Type B pancreatic cell (in vitro differentiated cells): ENCODE measurements around the gene GLYAT. TPM values are rescaled to one million over a fixed set of nuclear protein-coding genes. Genes with fewer than 3 reads are reported as not detected.

Source experiments
- DNase-seq: peaks from one replicate; pipeline ENCODE4 v3.0.0; 2021; ENCODE audit warnings: mixed read lengths; ENCODE audit not compliant: unreplicated experiment; ENCODE audit errors: extremely low spot score
- H3K27ac Mint-ChIP-seq: 2 replicates; pipeline ENCODE4 v1.8.0; 2021; ENCODE audit warnings: mild to moderate bottlenecking, mixed read lengths
- H3K27me3 Mint-ChIP-seq: 2 replicates; pipeline ENCODE4 v1.8.0; 2021; ENCODE audit warnings: mixed read lengths
- H3K36me3 Mint-ChIP-seq: 2 replicates; pipeline ENCODE4 v1.8.0; 2021; ENCODE audit warnings: mixed read lengths
- H3K4me1 Mint-ChIP-seq: one replicate; pipeline ENCODE4 v1.8.0; 2021; ENCODE audit warnings: mixed read lengths; ENCODE audit not compliant: unreplicated experiment
- H3K4me3 Mint-ChIP-seq: 2 replicates; pipeline ENCODE4 v1.8.0; 2021; ENCODE audit warnings: mild to moderate bottlenecking, mixed read lengths
- H3K9me3 Mint-ChIP-seq: 2 replicates; pipeline ENCODE4 v1.8.0; 2021; ENCODE audit warnings: mixed read lengths
- CTCF ChIP-seq: fragments of 200-600 bp; sonication (generic); conservative IDR thresholded peaks from 2 replicates; pipeline ENCODE4 v1.5.0; 2021; ENCODE audit warnings: antibody characterized with exemption, mild to moderate bottlenecking
- long read RNA-seq: library from polyadenylated mRNA; unstranded; transcript quantifications from one replicate; pipeline ENCODE4 v2.0.0, GENCODE V29; 2020
- total RNA-seq: library from RNA; stranded (reverse); gene quantifications from 2 replicates; pipeline ENCODE4 v1.2.1, GENCODE V29; 2021; ENCODE audit warnings: low replicate concordance

The GLYAT gene, protein sequence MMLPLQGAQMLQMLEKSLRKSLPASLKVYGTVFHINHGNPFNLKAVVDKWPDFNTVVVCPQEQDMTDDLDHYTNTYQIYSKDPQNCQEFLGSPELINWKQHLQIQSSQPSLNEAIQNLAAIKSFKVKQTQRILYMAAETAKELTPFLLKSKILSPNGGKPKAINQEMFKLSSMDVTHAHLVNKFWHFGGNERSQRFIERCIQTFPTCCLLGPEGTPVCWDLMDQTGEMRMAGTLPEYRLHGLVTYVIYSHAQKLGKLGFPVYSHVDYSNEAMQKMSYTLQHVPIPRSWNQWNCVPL
- 1.6 TPM in 1 of 2 replicates, not detected in the other for total RNA-seq
- long read RNA-seq = 0 reads

DNA sequence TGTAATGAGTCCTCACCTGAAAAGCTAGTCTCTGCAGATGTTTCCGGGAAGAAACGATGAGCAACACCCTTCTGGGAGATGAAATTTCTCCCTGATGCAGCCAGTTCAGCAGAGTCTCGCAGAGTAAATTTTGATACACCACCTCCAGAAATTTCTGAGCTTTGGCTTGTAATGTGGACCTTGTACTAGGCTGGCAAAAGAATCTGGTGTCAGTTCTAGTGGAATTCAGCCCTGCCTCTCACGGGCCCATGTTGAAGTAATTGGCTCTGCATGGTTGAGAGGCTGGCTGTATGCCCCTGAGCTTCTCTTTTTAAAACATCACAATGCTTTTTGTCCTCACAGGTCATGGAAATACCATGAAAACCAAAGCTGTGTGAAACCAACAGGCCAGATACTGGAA, at the start of gene GLYAT:
GLYAT (minus strand) TSS at position 125 of the 400 bp plus-strand sequence. CDS start 7,447 bp downstream, outside the sequence.
- Mint-ChIP-seq H3K4me1 (no peaks in the 10 kb centered on the region), H3K27ac (no peak within 1 kb of the TSS), H3K36me3 (no peaks in the 10 kb centered on the region), H3K27me3 (no peaks in the 10 kb centered on the region), H3K4me3 (no peak within 1 kb of the TSS), H3K9me3 (no peaks in the 10 kb centered on the region)
- no peak for TF ChIP-seq CTCF
- DNase-seq = no peak

GRCh38 chr11:58781345-58781744, 49.6 kb upstream of the GLYAT start:
- Mint-ChIP-seq H3K9me3 (peaks cover 4% of the 10 kb centered on the region), H3K36me3 (no peaks in the 10 kb centered on the region), H3K27ac (no peak overlapping the region), H3K4me1 (no peaks in the 10 kb centered on the region), H3K4me3 (no peak overlapping the region), H3K27me3 (no peaks in the 10 kb centered on the region)
- no peak for DNase-seq
- no peak for TF ChIP-seq CTCF

DNA sequence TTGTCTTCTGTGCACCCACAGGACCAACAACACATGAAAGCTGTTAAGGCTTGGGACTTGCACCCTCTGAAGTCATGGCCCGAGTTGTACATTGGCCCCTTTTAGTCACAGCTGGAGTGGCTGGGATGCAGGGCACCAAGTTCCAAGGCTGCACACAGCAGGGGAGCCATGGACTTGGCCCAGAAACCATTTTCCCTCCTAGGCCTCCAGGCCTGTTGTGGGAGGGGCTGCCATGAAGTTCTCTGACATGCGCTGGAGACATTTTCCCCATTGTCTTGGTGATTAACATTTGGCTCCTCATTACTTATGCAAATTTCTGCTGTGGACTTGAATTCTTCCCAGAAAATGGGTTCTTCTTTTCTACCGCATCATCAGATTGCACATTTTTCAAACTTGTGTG, 48.8 kb upstream of the GLYAT start:
- Mint-ChIP-seq H3K9me3 (peaks cover 4% of the 10 kb centered on the region), H3K36me3 (no peaks in the 10 kb centered on the region), H3K27ac (no peak overlapping the region), H3K4me1 (no peaks in the 10 kb centered on the region), H3K4me3 (no peak overlapping the region), H3K27me3 (no peaks in the 10 kb centered on the region)
- no peak for TF ChIP-seq CTCF
- no peak for DNase-seq

DNA sequence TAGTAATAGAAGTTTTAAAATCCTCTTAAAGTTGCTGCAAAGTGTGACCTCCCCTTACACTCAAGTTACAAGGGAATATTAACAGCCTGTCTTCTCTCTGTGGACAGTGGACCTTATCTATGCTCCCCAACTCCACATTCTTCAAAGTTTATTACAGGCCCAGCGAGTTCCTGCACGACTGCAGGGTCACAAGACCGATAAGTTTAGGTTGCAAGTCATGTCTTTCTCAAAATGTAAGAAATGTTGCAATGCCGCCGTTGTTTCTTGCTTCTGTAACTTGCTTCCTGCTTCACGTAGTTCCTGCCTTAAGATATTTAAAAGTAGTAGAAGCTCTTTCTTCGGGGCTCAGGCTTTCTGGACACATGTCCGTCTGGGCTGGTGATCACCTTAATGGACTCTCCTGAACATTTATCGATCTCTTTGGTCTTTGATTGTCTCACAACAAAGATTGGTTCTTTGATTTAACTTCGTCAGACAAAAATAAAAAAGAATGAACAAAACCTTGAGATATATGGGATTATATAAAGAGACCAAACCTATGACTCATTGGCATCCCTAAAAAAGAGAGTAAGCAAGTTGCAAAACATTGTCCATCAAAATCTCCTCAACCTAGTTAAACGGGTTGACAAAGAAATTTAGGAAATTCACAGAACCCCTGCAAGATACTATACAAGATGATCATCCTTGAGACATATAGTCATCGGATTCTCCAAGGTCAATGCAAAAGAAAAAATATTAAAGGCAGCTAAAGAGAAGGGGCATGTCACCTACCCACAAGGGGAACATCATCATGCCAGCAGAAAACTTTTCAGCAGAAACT, 45.4 kb upstream of the GLYAT start:
- Mint-ChIP-seq H3K4me3 (no peak overlapping the region), H3K9me3 (peaks cover 4% of the 10 kb centered on the region), H3K36me3 (no peaks in the 10 kb centered on the region), H3K27me3 (no peaks in the 10 kb centered on the region), H3K27ac (no peak overlapping the region), H3K4me1 (no peaks in the 10 kb centered on the region)
- no peak for TF ChIP-seq CTCF
- DNase-seq = no peak

GRCh38 chr11:58775066-58775708, 43.4 kb upstream of the GLYAT start:
- DNase-seq = no peak
- Mint-ChIP-seq H3K36me3 (no peaks in the 10 kb centered on the region), H3K27ac (no peak overlapping the region), H3K9me3 (no peaks in the 10 kb centered on the region), H3K27me3 (no peaks in the 10 kb centered on the region), H3K4me1 (no peaks in the 10 kb centered on the region), H3K4me3 (no peak overlapping the region)
- no peak for TF ChIP-seq CTCF
